NCI-H2196 (cell line): ENCODE results near the gene JTB.

ENCODE experiments used
- DNase-seq: peaks from one replicate; lab custom pipeline; 2025; ENCODE audit not compliant: unreplicated experiment; lab: John Stamatoyannopoulos, UW

JTB gene

DNA sequence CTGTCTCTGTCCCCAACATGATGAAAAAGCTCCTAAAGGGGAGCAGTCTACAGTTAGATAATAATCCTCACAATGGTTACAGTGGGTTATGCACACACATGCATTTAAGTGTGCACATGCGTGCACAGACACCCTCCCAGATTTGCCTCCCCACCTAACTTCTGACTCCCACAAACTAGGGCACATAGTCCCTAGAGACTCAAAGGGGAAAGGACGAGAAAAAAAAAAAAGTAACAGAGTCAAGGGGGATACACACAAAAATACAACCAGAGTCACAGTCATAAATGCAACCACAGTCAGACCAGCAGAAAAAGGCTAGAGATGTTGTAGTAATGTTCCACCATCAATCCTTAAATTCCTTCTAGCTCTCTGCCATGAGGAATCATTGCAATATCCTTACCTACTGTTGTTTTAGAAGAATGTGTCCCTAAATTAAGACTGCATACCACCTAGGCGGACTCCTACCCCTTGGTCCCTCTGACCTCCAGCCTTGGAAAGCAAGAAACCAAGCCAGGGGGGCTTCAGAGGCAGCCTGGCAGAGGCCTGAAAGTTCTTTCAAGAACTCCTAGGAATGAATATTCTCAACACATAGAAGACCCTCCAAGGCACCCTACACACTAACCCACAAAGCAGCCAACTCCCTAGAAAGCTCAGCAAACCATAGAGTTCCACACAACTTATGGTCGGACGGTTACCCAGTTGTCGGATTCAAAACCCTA lies 20.3 kb downstream of the JTB start:
- DNase-seq: no peak

DNA sequence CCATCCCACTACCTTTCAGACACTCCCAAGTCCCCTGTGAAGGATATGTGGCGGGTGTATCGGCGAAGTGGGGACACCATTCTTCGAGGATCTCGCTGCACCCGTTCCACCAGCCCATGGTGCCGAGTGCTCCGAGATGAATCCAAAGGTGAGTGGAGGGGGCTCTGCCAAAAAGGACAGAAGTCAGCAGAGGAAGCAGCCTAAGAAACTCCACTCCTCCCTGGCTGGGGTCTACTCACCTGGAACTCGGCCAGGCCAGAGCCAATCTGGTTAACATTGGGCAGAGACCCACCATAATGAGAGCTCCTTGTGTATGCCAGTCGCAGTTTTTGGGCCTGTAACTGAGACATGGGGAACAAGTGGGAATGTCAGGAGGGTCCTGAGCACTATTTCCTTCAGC lies 22.6 kb downstream of the JTB start:
- DNase-seq: no peak

DNA sequence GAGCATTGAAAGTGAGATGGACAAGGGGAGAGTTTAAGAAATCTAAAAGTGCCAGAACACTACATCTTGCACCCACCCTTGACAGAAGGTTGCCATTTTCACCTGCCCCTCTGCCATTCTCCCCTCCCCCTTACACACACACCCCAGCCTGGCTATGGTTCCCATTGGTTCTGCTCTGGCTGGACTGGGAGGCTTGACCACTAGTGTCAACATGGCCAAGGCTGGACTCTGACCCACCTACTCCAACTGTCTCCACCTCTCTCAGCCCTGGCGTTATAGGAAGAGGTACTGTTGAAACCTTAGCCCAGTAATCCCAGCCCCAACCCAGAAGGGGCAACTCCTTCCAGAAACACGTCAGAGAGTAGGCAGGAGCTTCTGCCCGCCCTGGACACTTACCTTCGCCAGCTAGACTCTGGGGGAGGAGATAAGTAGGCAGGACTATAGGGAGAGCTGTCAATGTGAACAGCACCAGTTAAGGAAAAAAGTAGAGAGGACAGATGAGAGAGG lies 23.6 kb downstream of the JTB start:
- DNase-seq: no peak

DNA sequence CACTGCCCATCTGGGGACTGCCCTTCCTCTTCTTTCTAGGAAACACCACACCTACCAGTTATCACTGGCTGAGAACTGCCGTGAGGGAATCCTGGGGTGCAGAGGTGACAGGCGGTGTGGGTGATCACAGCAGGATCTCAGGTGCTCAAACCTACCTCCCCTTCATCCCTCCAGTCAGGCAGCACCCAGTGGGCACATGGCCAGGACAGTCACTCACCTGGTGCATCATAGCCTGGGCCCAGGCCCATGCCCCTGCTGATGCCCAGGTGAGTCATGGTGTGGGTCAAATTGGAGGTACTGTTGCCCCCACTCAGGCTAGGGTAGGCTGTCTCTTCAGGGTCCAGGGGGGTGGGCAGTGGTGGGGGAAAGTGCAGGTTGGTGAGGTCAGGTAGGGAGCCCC lies 25.7 kb downstream of the JTB start:
- DNase-seq: no peak

DNA sequence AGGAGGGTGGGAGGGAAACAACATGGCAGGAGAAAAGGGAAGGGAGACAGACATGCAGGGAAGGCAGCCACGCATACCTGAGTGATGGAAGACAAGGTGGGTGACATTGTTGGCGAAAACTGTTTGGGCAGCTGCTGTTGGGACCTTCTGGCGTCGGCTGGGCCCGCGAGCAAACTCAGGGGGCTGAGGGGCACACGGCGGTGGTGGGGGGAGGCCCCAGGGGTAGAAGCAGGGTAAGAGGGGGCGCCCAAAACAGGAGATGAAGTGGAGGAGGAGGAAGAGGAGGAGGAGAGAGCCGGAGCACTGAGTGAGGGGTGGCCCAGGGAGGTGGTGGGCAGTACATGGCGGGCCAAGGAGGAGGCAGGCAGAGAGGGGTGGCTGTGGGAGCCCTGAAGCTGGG lies 26.3 kb downstream of the JTB start:
- DNase-seq: no peak

DNA sequence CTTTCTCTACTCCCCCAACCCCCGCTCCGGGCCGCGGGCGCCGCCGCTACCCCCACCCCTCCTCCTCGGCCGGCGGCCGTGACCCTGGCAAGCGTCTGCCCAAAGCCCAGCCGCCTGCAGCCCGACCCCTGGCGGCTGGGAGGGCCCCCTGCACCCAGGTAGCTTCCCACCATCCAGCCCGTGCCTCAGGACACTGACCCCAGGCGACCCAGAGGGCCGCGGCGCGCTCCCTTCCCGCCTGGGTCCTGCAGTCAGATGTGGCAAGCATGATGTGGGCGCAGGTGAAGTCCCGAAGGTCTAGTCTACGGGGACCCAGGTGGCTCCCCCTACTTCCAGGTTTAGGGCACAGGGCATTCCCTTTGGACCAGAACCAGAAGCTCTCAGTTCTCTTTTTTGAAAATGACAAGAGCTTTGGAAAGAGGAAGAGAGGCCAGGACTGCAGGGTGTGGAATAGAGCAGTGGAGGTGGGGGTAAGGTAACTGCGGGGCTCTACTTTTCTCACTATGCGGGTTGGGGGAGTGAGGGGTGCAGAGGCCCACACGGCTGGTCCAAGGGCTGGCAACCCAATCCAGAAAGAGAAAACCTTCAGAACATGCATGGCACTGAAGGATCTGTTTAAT lies 30.7 kb downstream of the JTB start, which contains the start of gene DENND4B:
DENND4B (minus strand) TSS at position 97 of the 620 bp plus-strand sequence. CDS start 2,344 bp downstream, outside the sequence.
- peak; percentile 85 for DNase-seq

DNA sequence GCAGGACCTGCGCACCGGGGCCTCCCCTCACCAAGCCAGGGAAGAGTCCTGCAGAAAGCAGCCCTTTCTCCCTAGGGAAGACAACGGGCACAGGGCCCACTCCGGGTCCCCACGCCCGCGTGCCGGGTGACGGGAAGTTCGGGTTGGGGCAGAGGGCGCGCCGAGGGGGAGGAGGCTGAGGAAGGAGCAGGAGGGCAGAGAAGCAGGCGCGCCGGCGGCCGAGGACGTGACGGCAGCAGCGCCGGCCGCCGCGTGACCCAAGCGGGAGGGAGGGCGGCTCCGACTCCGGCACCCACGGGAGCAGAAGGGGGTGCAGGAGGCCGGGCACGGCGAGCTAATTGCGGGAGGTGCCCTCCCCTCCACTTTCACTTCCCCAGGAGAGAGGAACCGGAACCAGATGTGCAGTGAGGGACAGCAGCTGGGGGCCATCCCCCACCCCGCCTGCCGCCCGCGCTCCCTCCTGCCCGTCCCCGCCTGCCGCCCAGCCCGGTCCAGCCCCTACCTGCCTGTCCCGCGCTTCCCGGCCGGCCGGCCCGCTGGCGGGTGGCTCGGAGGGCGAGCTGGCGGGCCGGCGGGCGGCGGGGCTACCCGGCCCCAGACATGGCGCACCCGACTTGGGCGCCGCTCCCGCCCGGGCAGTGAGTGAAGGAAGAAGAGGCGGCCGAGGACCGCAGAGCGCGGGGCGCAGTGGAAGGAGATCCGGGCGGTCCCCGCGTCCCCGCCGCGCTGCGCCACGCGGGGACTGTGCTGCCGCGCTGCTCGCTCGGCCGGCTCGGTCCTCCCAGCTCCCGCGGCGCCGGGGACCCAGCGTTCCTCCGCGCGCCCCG lies 31.5 kb downstream of the JTB start:
- DNase-seq: peak; percentile 56

DNA sequence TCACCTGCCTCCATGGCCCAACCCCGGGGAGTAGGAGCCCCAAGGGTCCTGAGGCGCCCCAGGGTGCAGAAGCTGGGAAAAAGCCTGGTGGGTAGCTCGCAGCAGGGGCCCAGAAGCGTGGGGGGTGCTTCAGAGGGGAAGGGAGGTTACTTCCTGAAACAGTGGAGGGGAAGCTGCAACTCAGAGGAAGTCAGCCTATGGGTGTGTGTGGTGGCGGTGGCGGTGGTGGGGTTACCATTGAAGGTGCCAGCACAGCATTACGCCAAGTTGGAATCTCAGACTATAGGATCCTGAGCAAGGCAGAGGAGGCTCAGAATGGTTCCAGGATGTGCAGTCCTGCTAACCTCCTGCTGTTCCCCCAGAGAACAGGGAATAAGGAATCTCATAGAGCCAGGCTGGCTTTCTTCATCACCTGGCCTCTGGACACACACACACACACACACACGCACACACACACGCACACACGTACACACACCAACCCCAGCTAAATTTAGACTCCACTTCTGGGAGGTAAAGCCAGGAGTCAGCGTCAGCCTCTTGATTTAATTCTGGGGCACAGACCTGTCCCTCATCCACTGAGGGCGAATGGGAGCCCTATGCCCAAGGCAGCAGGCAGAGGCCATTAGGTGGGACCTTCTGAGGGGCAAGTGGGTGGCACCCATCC lies 32.2 kb downstream of the JTB start:
- no peak for DNase-seq

DNA sequence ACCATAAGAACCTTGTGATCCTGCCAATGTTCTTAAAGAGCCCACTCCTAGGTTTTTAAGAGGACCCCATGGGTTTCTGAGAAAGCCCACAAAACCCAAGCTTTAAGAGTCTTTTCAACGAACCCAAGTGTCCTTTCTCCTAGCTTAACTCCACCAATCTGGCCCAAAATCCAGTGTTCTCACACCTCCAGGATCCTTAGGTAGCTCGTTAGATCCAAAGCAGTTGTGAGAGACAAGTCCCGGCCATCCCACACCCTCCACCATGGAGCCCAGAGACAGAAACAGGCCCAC lies 32.7 kb downstream of the JTB start:
- no peak for DNase-seq

DNA sequence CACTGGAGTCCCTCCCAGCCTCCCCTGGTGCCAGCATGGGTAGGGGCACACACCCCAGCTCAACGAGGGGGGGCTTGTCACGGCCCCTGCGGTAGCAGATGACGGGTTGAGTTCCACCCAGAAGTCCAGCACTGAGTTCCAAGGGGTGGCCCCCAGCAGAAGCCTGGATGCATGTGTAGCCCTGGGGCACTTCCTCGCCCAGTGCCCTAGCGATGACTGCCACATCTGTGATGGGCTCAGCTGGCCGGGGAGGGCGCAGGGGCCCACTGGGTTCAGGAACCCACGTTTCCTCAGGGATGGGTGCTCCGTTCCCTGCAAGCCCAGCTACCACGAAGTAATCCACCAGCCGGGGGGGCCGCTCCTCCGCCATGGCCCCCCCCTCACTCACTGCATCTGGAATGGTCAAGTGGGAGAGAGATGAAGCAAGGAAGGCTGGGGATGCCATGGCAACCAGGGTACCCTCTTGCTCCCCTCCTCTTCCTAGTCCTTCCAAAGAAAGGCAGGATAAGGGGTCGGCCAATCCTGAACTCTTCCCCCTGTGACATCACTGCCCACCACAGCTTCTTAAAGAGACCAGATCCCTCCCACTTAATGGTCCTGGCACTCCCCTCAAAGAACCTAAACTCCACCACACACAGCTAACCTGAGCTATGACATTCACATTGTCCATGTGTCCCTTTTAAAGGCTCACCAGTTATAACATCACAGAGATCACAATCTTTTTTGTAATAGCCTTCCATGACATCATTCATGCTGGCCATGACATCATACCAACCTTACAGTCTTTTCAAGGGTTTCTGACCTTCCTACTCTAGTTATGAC lies 33.3 kb downstream of the JTB start:
- DNase-seq: no peak

DNA sequence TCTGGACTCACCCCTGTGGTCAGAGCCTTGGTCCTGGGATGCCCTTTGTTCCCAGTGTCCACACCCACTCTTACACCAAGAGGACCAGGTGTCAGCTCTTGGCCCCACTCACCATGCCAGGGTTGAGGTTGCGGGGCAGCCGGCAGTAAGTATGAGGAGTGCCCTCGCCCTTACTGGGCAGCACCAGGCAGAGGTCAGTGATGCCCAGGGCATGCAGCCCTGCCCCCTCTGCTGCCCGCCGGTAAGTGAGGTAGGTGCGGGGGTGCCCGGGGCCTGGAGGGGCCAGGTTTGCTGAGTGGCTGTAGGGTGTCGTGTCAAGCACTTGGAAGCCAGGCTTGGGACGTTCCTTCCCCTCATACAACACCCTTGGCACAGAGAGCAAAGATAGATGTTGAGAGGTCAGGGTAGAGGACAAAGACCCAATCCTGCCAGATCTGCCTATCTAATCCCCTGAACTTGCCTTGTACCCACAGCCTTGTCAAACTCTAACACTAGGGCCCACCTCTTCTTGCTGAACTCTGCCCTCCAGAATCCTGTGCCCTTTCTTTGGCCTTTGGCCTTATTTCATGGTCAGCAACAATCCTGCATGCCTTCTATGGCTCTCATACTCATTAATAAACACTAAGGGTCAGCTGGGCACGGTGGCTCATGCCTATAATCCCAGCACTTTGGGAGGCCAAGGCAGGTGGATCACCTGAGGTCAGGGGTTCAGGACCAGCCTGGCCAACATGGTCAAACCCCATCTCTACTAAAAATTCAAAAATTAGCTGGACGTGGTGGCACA lies 34.5 kb downstream of the JTB start:
- DNase-seq: no peak

DNA sequence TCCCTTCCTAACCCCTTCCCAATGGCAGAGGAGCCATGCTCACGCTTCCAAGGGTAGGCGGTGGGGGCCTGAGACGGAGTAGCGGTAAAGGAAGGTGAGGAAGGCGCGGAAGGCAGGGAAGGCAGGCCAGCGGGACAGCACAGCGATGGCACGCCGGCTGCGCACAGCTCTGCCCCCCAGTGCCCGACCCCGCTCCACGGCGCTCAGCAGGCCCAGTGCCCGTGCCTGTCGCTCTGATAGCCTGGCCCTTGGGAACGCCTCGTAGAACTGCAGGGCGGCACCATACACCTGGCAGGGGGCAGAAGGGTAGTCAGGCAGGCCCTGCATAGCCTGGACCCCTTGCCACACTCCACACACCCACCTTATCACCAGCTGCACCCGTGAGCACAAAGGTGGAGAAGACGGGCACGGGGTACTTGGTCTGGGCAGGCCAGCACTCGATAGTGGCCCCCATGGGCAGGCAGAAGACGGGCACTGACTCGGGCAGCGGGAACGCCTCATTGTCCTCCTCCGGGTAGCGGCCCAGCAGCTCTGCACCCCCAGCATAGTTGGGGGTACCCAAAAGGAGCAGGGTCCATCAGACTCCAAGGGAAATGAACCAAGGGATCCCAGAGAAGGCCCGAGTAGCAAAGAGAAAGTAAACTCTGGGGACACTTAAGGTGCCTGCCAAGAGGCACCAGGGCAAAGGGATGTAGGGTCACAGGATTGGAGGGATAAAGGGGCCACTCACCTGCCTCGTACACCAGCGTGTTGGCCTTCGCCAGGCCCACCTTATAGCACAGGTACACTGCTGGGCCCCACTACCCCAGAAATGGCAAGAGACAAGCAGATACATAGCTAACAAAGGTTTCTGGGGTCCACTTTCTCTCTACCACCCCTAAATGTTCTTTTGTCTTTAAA lies 35.4 kb downstream of the JTB start:
- no peak for DNase-seq

DNA sequence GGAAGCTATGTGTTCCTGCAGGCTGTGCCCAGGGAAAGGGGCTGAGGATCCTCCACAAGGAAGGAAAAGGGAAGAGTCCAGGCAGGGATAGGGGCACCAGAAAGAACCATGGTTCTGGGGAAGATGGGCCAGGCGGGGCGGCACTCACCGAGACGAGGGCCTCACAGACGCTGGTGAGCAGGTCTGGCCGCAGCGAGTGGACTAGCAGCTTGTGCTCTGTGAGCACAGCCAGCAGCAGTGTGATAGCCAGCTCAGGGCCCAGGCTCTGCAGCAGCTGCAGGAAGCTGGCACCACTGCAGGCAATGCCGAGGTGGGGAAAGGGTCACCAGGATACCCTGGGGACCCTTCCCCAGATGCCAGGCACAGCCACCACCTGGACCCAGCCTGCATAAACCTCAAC lies 36.7 kb downstream of the JTB start:
- DNase-seq: no peak

DNA sequence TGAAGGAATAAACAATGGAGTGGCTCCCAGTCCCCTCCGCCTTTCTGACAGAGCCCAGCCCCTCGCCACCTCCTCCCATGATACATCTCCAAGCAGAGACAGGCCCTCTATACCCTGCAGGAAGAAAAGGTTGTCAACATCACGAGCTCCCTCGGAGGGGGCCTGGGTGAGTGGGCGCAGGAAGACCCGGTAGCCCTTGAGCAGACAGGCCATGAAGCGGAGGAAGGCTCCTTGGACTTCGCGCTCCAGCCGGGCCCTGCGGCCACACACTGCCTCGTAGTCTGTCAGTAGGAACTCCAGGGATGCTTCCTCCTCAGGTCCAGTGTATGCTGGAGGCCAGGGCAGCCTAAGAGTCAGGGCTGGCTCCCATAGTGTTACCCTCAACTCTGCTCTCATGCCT lies 38.0 kb downstream of the JTB start:
- no peak for DNase-seq

DNA sequence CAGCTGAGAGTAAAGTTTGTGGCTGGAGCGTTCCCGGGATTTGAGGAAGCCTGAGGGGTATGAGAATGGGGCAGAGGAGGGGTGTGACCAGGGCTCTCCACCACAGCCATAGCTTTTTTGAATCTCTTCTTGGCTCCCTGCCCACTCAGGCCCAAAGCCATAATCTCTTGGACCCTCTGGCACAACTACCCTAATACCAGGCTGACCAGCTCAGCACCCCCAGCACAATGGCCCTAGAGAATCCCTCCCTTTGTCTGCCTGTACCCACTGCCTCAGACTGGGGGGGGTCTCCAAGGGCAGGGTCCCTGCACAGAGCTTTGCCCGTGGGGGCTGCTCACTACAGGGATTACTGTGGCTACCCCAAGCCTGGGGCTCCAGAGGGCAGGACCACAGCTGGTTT lies 38.5 kb downstream of the JTB start:
- no peak for DNase-seq

DNA sequence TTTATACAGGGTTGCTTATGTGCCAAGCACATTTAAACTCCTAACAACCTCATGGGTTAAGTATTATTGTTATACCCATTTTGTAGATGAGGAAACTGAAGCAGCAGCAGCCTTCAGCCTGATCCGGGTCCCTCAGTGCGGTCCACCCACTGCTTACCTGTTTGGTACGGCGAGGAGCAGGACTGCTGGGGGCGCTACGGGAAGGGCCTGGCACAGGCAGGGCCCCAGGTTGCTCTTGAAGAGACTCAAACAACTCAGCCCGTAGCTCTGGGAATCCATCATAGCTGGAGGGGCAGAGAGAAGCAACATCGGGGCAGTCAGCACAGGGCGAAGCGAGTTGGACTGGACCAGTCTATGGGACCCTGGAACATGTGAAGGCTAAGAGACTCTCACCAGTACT lies 40.1 kb downstream of the JTB start:
- no peak for DNase-seq

DNA sequence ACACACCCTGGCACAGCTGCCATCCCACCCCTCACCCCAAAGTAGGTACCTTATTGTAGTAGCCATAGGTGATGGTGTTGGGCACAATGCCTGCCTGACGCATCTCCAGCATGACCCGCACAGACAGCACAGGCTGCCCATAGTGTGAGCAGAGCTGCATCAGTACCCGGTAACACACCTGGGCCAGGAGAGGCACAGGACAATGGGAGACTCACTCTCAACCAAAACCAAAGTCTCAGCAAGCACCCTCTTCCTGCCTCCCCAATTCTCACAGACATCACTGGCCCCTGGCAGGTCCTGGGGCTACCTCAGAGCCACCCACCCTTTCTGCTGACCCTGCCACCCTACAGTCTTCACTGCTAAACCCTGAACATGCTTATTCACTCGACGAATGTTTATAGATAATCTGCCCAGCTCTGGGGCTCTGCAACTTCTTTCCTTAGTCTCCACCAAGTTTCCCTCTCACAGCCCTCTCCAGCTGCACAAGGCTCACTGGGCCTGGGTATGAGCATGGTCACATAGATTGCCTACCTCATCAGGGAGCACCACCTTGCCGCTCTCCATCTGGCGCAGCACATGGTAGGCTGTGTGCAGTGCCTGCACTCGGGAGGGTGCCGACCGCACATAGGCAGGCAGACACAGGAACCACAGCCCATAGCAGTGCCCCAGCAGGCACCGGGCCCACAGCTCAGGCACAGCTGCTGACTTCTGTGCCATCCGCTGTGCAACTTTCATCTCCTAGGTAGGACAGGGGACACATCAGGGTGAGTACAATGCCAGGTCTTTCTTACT lies 41.3 kb downstream of the JTB start:
- DNase-seq: no peak

DNA sequence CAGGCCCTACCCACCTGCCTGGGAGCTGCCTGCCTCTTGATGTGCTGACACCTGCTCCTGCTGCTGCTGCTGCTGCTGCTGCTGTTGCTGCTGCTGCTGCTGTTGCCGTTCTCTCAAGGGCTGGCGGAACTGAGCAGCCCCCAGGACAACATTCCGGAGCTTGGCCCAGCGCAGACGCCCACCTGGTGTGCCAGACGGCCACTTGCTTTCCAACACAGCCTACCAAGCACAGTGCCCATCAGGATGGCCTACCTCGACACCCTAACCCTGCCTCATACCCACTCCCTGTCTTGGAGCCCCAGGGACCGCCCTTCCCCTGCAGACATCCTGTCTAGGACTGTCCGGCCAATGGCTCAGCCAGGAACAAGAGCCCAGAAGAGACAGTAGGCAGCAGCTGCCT lies 42.7 kb downstream of the JTB start:
- no peak for DNase-seq
